ENCODE data around the gene P2RX4.

GRCh38 chr12:121279507-121279915 lies 69.6 kb downstream of the P2RX4 start:
- no peak for TF ChIP-seq CTCF (IDR thresholded peaks at IDR 0.05; ENCODE audit: low read length)
- no peak for TF ChIP-seq EZH2phosphoT487 (IDR thresholded peaks at IDR 0.05; ENCODE audit: low read length)
- TF ChIP-seq EZH2 (optimal IDR thresholded peaks at IDR 0.05; ENCODE audit: low read depth, low read length) = no peak
